Measurements from ENCODE around the gene AGR2.

Gene AGR2

GRCh38 chr7:16836481-16836880, 31.7 kb upstream of the AGR2 start:
- TF ChIP-seq, protein P1, sequence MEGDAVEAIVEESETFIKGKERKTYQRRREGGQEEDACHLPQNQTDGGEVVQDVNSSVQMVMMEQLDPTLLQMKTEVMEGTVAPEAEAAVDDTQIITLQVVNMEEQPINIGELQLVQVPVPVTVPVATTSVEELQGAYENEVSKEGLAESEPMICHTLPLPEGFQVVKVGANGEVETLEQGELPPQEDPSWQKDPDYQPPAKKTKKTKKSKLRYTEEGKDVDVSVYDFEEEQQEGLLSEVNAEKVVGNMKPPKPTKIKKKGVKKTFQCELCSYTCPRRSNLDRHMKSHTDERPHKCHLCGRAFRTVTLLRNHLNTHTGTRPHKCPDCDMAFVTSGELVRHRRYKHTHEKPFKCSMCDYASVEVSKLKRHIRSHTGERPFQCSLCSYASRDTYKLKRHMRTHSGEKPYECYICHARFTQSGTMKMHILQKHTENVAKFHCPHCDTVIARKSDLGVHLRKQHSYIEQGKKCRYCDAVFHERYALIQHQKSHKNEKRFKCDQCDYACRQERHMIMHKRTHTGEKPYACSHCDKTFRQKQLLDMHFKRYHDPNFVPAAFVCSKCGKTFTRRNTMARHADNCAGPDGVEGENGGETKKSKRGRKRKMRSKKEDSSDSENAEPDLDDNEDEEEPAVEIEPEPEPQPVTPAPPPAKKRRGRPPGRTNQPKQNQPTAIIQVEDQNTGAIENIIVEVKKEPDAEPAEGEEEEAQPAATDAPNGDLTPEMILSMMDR (conservative IDR thresholded peaks at IDR 0.05; ENCODE audit: control insufficient read depth, insufficient read depth, low read depth, low read length): no peak
- H3K4me3 ChIP-seq (ENCODE audit: control insufficient read depth, low read depth, low read length): no peak overlapping the region
- DNase-seq (ENCODE audit: low read depth): peak; percentile 16

DNA sequence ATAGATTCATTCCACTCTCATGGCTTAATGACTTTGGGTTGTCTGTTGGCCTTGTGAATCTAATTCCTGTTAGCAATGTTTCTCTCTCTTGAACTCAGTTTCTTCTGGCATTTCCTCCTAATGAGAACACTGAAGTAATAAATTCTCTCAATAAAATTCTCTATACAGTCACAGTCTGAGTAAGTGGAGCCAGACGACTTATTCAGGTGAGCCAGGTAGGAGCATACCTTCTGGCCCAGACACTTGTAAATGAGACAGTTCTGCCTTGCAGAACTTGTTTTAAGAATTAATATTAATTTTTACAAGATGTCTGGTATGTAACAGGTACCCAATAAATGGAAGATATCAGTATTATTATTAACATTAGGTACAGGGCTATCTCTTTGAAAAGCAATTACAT, 28.6 kb upstream of the AGR2 start:
- no peak for DNase-seq (ENCODE audit: low read depth)
- H3K4me3 ChIP-seq (ENCODE audit: control insufficient read depth, low read depth, low read length): no peak overlapping the region
- TF ChIP-seq, protein P1 (conservative IDR thresholded peaks at IDR 0.05; ENCODE audit: control insufficient read depth, insufficient read depth, low read depth, low read length): no peak

DNA sequence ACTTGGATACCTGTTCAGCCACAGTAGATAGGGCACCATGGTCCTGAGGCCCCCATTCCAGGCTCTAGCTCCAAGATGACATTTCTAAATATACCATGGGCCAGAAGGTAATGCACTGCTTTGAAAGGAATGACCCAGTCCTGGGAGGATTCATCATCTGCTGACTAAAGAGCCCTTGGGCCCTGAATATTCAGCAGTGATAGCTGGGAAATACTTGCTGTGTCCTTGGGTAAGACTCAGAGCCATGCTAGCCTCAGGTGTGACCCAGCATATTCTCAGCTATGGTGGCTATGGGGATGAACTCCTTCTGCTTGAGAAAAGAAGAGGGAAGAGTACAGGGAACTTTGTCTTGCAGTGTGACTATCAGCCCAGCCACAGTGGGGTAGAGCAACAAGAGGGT, 21.3 kb upstream of the AGR2 start:
- no peak for DNase-seq (ENCODE audit: low read depth)
- no peak overlapping the region for H3K4me3 ChIP-seq (ENCODE audit: control insufficient read depth, low read depth, low read length)
- TF ChIP-seq, protein P1 (conservative IDR thresholded peaks at IDR 0.05; ENCODE audit: control insufficient read depth, insufficient read depth, low read depth, low read length): no peak

DNA sequence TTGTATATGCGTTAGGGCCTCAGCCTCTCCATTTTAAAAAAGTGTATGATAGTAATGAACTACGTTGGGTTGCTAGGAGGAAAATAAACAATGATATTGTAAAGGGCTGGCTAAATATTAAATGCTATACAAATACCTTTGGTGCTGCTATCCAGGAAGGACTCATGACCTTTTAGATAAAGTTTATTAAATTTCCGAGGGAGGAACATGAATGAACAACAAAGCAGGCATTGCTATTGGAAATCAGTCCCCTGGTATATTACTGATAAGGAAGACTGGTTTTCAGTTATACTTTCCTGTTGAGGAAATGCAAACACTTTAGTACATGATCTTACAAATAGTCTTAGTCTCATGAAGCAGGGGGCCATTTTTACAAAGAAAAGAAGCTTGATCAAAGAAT, 17.2 kb upstream of the AGR2 start:
- no peak overlapping the region for H3K4me3 ChIP-seq (ENCODE audit: control insufficient read depth, low read depth, low read length)
- no peak for DNase-seq (ENCODE audit: low read depth)
- TF ChIP-seq, protein P1 (conservative IDR thresholded peaks at IDR 0.05; ENCODE audit: control insufficient read depth, insufficient read depth, low read depth, low read length): no peak

GRCh38 chr7:16818732-16819131, 13.9 kb upstream of the AGR2 start:
- H3K4me3 ChIP-seq (ENCODE audit: control insufficient read depth, low read depth, low read length): no peak overlapping the region
- no peak for DNase-seq (ENCODE audit: low read depth)
- TF ChIP-seq, protein P1 (conservative IDR thresholded peaks at IDR 0.05; ENCODE audit: control insufficient read depth, insufficient read depth, low read depth, low read length): no peak

DNA sequence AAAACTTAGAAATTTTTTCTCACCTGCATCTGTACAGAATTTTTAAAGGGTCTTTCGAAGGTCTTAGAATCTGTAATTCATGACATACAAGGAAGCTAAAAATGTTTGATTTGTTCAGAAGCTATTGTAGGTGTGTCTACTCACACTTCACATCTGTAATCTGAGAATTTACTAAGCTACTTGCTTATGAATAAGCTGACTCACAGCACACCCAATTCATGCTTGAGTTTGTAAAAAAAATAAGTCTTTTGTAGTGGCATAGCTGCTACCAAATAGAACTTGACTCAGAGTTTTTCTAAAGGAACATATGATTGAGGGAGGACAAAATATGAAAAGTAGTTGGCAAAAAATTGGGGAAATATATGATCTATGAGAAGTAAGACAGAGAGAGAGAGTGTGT, 12.7 kb upstream of the AGR2 start:
- TF ChIP-seq, protein P1 (conservative IDR thresholded peaks at IDR 0.05; ENCODE audit: control insufficient read depth, insufficient read depth, low read depth, low read length): no peak
- H3K4me3 ChIP-seq (ENCODE audit: control insufficient read depth, low read depth, low read length): no peak overlapping the region
- DNase-seq (ENCODE audit: low read depth): peak; percentile 53

DNA sequence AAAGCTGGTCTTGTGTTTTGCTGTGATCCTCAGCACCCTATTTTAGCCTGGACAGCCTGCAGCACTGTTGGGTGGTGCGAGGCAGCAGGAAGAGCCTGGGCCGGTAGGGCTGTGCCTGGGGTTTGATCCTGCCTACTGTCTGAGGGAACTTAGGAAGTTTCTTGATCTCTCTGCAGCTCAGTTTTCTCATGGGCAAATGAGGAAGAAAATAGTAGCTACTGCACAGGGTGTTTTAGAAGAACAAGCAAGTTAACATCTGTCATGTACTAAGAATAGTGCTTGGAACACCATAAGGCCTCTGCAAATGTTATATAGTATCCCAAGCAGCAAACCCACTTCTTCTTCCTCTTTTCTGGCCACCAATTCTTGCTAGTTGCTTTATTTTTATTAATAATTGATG, 12.0 kb upstream of the AGR2 start:
- DNase-seq (ENCODE audit: low read depth): no peak
- no peak overlapping the region for H3K4me3 ChIP-seq (ENCODE audit: control insufficient read depth, low read depth, low read length)
- TF ChIP-seq, protein P1 (conservative IDR thresholded peaks at IDR 0.05; ENCODE audit: control insufficient read depth, insufficient read depth, low read depth, low read length): no peak

All from fibroblast of mammary gland (primary cell).